MV-4-11 (cell line): ENCODE data around the gene LRRTM2.

Source experiments
- DNase-seq: peaks from one replicate; lab custom pipeline; 2025; lab: John Stamatoyannopoulos, UW

LRRTM2 gene

GRCh38 chr5:138883211-138883610 lies 8.1 kb upstream of the LRRTM2 start:
- no peak for DNase-seq

- DNase-seq = no peak
Observed at GRCh38 chr5:138878437-138879235, 3.5 kb upstream of the LRRTM2 start.

- no peak for DNase-seq
Observed at GRCh38 chr5:138876811-138877210, 1.7 kb upstream of the LRRTM2 start.

GRCh38 chr5:138875946-138876345 lies 811 bp upstream of the LRRTM2 start:
- DNase-seq = no peak

GRCh38 chr5:138875552-138875875 lies 379 bp upstream of the LRRTM2 start:
- no peak for DNase-seq

GRCh38 chr5:138874241-138874640 lies 894 bp downstream of the LRRTM2 start:
- no peak for DNase-seq

- no peak for DNase-seq
Observed at GRCh38 chr5:138873466-138874221, 1.5 kb downstream of the LRRTM2 start.

GRCh38 chr5:138872841-138873465 lies 2.2 kb downstream of the LRRTM2 start:
- DNase-seq = no peak

GRCh38 chr5:138870611-138871010 lies 4.5 kb downstream of the LRRTM2 start:
- no peak for DNase-seq

- DNase-seq = no peak
Observed at GRCh38 chr5:138869763-138870500, 5.2 kb downstream of the LRRTM2 start.

- DNase-seq = no peak
Observed at GRCh38 chr5:138869038-138869437, 6.1 kb downstream of the LRRTM2 start.

GRCh38 chr5:138867011-138867410 lies 8.1 kb downstream of the LRRTM2 start:
- DNase-seq = no peak

- DNase-seq = no peak
Observed at GRCh38 chr5:138853132-138853531, 22.0 kb downstream of the LRRTM2 start.

- no peak for DNase-seq
Observed at GRCh38 chr5:138850865-138851435, 24.2 kb downstream of the LRRTM2 start.

- DNase-seq = no peak
Observed at GRCh38 chr5:138849882-138850281, 25.3 kb downstream of the LRRTM2 start.

GRCh38 chr5:138849439-138849838 lies 25.7 kb downstream of the LRRTM2 start:
- no peak for DNase-seq

GRCh38 chr5:138844812-138845513 lies 30.2 kb downstream of the LRRTM2 start:
- no peak for DNase-seq

GRCh38 chr5:138844125-138844461 lies 31.0 kb downstream of the LRRTM2 start:
- no peak for DNase-seq

- peak; percentile 39 for DNase-seq
Observed at GRCh38 chr5:138843316-138844124, 31.6 kb downstream of the LRRTM2 start.

GRCh38 chr5:138841531-138841930 lies 33.6 kb downstream of the LRRTM2 start:
- no peak for DNase-seq

- DNase-seq = no peak
Observed at GRCh38 chr5:138840103-138840502, 35.0 kb downstream of the LRRTM2 start.
